Karpas-422 (cell line): ENCODE data around the gene LYZL2. TPM values are rescaled to one million over a fixed set of nuclear protein-coding genes. Genes with fewer than 3 reads are reported as not detected.

Experiments used
- DNase-seq: peaks from one replicate; pipeline ENCODE4 v3.0.0-alpha.2; 2015
- H2AFZ ChIP-seq: fragments of 200-600 bp; sonication (generic); 2 replicates; pipeline ENCODE4 v1.6.1; 2014; ENCODE audit warnings: antibody characterized with exemption, low read length, mixed read lengths
- H3K27ac ChIP-seq: fragments of 200-600 bp; sonication (generic); 2 replicates; pipeline ENCODE4 v1.5.1; 2014; ENCODE audit warnings: mild to moderate bottlenecking, low read length, moderate library complexity
- H3K27me3 ChIP-seq: fragments of 200-600 bp; sonication (generic); 2 replicates; pipeline ENCODE4 v1.6.1; 2014; ENCODE audit warnings: low read length, mixed read lengths
- H3K36me3 ChIP-seq: fragments of 200-600 bp; sonication (generic); 2 replicates; pipeline ENCODE4 v1.6.1; 2014; ENCODE audit warnings: low read length, mixed read lengths; ENCODE audit not compliant: insufficient read depth
- H3K4me1 ChIP-seq: fragments of 200-600 bp; sonication (generic); 2 replicates; pipeline ENCODE4 v1.6.1; 2014; ENCODE audit warnings: mild to moderate bottlenecking, low read length, mixed read lengths
- H3K4me2 ChIP-seq: fragments of 200-600 bp; sonication (generic); 2 replicates; pipeline ENCODE4 v1.6.1; 2014; ENCODE audit warnings: low read length, low read depth, mild to moderate bottlenecking; ENCODE audit not compliant: poor library complexity, severe bottlenecking
- H3K4me3 ChIP-seq: fragments of 200-600 bp; sonication (generic); 2 replicates; pipeline ENCODE4 v1.5.1; 2014; ENCODE audit warnings: mild to moderate bottlenecking, antibody characterized with exemption, low read length, mixed read lengths
- H3K79me2 ChIP-seq: fragments of 200-600 bp; sonication (generic); 2 replicates; pipeline ENCODE4 v1.6.1; 2014; ENCODE audit warnings: mild to moderate bottlenecking, low read length, mixed read lengths
- H3K9ac ChIP-seq: fragments of 200-600 bp; sonication (generic); 2 replicates; pipeline ENCODE4 v1.6.0; 2014; ENCODE audit warnings: low read length
- H3K9me2 ChIP-seq: fragments of 200-600 bp; sonication (generic), shearing (Covaris generic); replicated peaks from 2 replicates; pipeline ENCODE4 v1.6.0; 2014; ENCODE audit warnings: mild to moderate bottlenecking, low read length, moderate library complexity; ENCODE audit not compliant: insufficient read depth
- H3K9me3 ChIP-seq: fragments of 300-700, 200-600 bp; sonication (generic); 2 replicates; pipeline ENCODE4 v1.6.1; 2014; ENCODE audit warnings: low read length, mixed read lengths
- H4K20me1 ChIP-seq: fragments of 200-600 bp; sonication (generic); 2 replicates; pipeline ENCODE4 v1.6.1; 2014; ENCODE audit warnings: mild to moderate bottlenecking, antibody characterized with exemption, low read length, low read depth; ENCODE audit not compliant: insufficient read depth
- total RNA-seq: library from RNA; depleted of rRNA; stranded (reverse); fragments of >200 nt; shearing (Covaris generic); gene quantifications from 2 replicates; pipeline ENCODE4 v1.2.3, GENCODE V29; 2014; ENCODE audit warnings: low replicate concordance

The LYZL2 gene
- total RNA-seq, 1 experiment from 2014 or later, result not detected

DNA sequence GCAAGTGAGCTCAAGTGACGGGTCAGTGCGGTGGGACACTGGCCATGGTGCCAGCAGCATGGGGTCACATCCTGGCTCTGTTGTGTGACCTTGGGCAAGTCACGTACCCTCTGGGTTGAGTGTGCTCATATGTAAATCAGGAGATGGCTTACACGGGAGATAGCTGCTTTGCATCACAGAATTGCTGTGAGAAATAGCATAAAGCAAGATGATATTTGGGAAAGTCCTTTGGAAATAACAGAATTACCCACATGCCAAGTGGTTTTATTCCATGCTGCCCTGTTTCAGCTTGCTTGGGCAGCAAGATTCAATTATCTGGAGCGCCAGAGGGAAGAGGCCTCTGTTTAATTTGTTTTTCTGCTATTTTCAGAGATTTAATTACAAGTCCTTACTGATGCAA is 48.9 kb downstream of the LYZL2 start:
- Histone ChIP-seq H2AFZ (peak overlapping the region; percentile 74), H3K27ac (no peak overlapping the region), H3K9ac (no peak overlapping the region)

DNA sequence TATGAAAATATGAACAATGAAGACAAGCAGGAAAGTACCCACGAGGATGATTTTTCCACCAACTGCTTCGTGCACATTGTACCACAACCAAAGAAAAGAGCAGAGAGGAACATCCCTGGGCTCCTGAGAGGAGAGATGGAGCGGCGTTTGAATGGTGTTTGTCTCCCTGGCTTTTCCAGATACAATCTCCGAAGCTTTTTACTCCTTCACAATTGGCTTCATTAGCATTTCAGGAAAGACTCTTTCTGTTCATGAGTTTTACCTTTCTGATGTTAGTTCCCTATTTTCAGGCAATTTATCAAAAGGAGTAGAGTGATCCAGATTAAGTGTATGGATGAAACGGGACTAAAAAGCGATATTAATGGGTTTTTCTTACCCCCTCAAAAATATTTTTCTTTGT is 49.3 kb downstream of the LYZL2 start:
- H3K9ac ChIP-seq, result no peak overlapping the region
- no peak overlapping the region for H2AFZ ChIP-seq
- no peak overlapping the region for H3K4me3 ChIP-seq
- peak overlapping the region; percentile 38 for H3K4me2 ChIP-seq
- no peak overlapping the region for H3K27ac ChIP-seq
- no peaks in the 10 kb centered on the region for H4K20me1 ChIP-seq
- H3K4me1 ChIP-seq, result peaks cover 29% of the 10 kb centered on the region
- no peaks in the 10 kb centered on the region for H3K9me2 ChIP-seq
- H3K36me3 ChIP-seq, result no peaks in the 10 kb centered on the region
- no peaks in the 10 kb centered on the region for H3K9me3 ChIP-seq
- no peak for DNase-seq
- H3K79me2 ChIP-seq, result no peaks in the 10 kb centered on the region
- no peaks in the 10 kb centered on the region for H3K27me3 ChIP-seq

More for the DNA sequence above, 48.9 kb downstream of the LYZL2 start:
- H3K4me3 ChIP-seq, result no peak overlapping the region
- no peaks in the 10 kb centered on the region for H3K27me3 ChIP-seq
- H3K4me2 ChIP-seq, result peak overlapping the region; percentile 38
- DNase-seq, result no peak
- no peaks in the 10 kb centered on the region for H3K9me2 ChIP-seq
- H3K36me3 ChIP-seq, result no peaks in the 10 kb centered on the region
- H3K4me1 ChIP-seq, result peaks cover 28% of the 10 kb centered on the region
- no peaks in the 10 kb centered on the region for H3K9me3 ChIP-seq
- H3K79me2 ChIP-seq, result no peaks in the 10 kb centered on the region
- no peaks in the 10 kb centered on the region for H4K20me1 ChIP-seq

DNA sequence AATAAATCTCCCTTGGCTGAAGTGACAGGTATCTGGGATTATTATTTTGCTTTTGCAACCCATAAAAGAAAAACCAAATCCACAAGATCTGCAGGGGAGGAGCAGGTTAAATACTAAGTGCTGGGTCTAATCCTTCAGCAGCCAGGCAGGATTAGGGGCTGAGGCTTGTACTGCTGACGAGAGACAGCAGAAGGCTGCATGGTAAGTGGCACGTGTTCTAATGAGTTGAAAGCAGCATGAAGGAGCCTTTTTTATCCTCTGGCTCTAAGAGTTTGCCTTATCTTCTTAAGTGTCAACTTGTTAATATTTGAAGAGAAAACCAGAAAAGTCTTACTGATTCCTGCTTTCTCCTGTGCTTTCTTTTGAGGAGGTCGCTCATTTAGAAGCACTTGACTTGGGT is 50.0 kb downstream of the LYZL2 start:
- peaks cover 35% of the 10 kb centered on the region for H3K4me1 ChIP-seq
- H3K27me3 ChIP-seq, result peaks cover 4% of the 10 kb centered on the region; the same call in 1 of the 2 replicates
- no peak overlapping the region for H3K4me3 ChIP-seq
- no peaks in the 10 kb centered on the region for H3K36me3 ChIP-seq
- no peak for DNase-seq
- no peaks in the 10 kb centered on the region for H3K9me2 ChIP-seq
- no peak overlapping the region for H3K27ac ChIP-seq
- H3K9me3 ChIP-seq, result no peaks in the 10 kb centered on the region
- no peaks in the 10 kb centered on the region for H3K79me2 ChIP-seq
- no peaks in the 10 kb centered on the region for H4K20me1 ChIP-seq
- H3K9ac ChIP-seq, result no peak overlapping the region
- H3K4me2 ChIP-seq, result no peak overlapping the region
- no peak overlapping the region for H2AFZ ChIP-seq

DNA sequence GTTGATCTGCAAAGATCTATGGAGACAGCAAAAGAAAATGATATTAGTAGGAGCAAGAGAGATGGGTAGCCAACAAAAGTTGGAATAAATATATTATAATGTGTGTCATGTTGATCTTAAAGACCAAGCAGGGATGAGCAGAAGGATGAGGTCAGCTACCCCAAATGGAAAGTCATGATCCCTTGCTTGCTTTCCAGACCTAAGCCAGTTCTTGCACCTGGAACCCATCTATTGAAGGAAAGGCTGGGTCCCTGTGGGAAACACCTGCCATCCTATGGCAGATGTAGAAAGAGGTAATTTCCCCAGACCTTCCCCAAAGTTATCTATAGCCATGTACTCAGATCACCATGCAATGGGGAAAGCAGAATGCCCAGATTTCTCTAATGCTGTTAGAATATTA is 52.5 kb downstream of the LYZL2 start:
- no peak overlapping the region for H3K4me3 ChIP-seq
- no peaks in the 10 kb centered on the region for H4K20me1 ChIP-seq
- H3K27ac ChIP-seq, result no peak overlapping the region
- no peak overlapping the region for H2AFZ ChIP-seq
- H3K79me2 ChIP-seq, result no peaks in the 10 kb centered on the region
- no peaks in the 10 kb centered on the region for H3K9me3 ChIP-seq
- no peak for DNase-seq
- H3K4me1 ChIP-seq, result peaks cover 39% of the 10 kb centered on the region
- H3K9ac ChIP-seq, result no peak overlapping the region
- H3K9me2 ChIP-seq, result no peaks in the 10 kb centered on the region
- H3K27me3 ChIP-seq, result peaks cover 4% of the 10 kb centered on the region; the same call in 1 of the 2 replicates
- H3K36me3 ChIP-seq, result no peaks in the 10 kb centered on the region
- H3K4me2 ChIP-seq, result no peak overlapping the region

DNA sequence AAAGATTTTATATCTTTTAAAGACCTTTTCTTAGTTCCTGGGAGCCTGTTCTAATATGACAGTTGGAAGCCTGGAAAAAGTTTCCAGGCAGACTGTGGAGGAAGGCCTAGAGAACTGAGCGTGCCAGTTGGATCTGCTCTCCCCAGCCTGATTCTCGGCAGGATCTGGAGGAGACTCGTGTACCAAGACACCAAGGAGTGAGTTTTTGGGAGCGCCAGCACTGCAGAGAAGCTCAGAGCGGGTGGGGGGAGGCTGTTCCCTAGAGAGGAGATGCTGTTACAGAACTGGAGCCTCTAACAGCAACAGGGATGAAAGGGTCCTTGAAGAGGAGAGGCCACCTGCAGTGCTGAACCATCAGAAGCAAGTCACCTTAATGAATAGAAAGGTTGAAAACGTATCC is 52.9 kb downstream of the LYZL2 start:
- DNase-seq, result no peak
- Histone ChIP-seq H3K9me2 (no peaks in the 10 kb centered on the region), H3K4me2 (no peak overlapping the region), H3K9me3 (no peaks in the 10 kb centered on the region), H2AFZ (no peak overlapping the region), H3K36me3 (no peaks in the 10 kb centered on the region), H3K27me3 (peaks cover 4% of the 10 kb centered on the region; the same call in 1 of the 2 replicates), H4K20me1 (no peaks in the 10 kb centered on the region), H3K79me2 (no peaks in the 10 kb centered on the region), H3K27ac (no peak overlapping the region), H3K4me3 (no peak overlapping the region), H3K9ac (no peak overlapping the region), H3K4me1 (peaks cover 39% of the 10 kb centered on the region)

DNA sequence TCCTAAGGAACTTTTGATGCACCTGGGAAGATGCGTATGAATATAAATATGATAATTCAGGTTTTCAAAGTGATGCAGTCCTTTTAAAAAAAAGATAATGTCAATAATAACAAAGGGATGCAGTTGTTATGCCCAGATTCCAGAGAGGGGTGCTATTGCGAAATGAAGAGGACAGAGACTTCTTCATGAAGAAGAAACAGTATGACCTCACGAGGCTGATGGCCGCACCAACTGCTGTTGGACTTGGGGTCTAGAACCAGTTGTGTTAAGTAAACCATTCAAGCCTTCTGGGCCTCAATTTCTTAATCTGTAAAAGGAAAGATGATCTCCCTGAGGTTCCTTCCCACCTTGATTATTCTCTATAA is 55.1 kb downstream of the LYZL2 start:
- H3K4me1 ChIP-seq, result peaks cover 21% of the 10 kb centered on the region
- no peak overlapping the region for H3K4me3 ChIP-seq
- H3K36me3 ChIP-seq, result no peaks in the 10 kb centered on the region
- no peak overlapping the region for H2AFZ ChIP-seq
- H3K9ac ChIP-seq, result no peak overlapping the region
- H3K9me2 ChIP-seq, result no peaks in the 10 kb centered on the region
- H3K79me2 ChIP-seq, result no peaks in the 10 kb centered on the region
- peaks cover 4% of the 10 kb centered on the region; the same call in 1 of the 2 replicates for H3K27me3 ChIP-seq
- no peak overlapping the region for H3K27ac ChIP-seq
- no peak for DNase-seq
- no peaks in the 10 kb centered on the region for H3K9me3 ChIP-seq
- no peaks in the 10 kb centered on the region for H4K20me1 ChIP-seq
- H3K4me2 ChIP-seq, result peak overlapping the region; percentile 9

DNA sequence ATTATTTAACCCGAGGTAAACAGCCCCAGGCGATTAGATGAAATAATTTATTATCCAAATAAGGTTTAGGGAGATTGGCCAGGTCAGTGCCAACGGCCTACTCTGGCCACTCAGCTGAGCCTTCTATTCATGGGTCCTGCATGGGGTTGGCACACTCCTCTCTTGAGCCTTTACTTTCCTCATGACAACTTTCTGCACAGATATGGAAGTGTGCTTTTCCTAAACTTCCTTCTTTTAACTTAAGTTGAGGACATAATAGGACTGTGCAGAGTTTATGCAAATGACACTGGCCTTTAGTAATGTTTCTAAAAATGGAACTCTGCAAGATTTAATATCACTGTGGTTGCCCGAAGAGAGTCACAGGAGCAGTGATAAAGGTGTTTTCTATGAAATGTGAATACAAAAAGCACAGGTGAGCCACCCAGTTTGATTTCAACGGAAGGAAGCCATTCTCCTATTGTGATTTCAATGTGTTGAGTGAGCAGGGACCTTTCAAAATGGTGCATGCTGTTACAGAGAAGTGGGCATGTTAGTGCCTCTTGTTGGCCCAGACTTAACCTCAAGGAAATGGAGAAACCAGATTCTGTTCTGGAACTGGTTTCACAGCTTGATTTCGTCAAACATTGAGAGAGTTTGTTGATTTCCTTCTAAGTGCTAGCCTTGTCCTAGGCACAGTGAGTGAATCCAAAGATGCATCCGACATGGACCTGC is 55.7 kb downstream of the LYZL2 start:
- peaks cover 4% of the 10 kb centered on the region; the same call in 1 of the 2 replicates for H3K27me3 ChIP-seq
- no peaks in the 10 kb centered on the region for H3K9me2 ChIP-seq
- H3K9me3 ChIP-seq, result no peaks in the 10 kb centered on the region
- H3K4me1 ChIP-seq, result peaks cover 18% of the 10 kb centered on the region
- no peaks in the 10 kb centered on the region for H4K20me1 ChIP-seq
- H3K36me3 ChIP-seq, result no peaks in the 10 kb centered on the region
- H3K27ac ChIP-seq, result no peak overlapping the region
- H3K4me2 ChIP-seq, result peak overlapping the region; percentile 9
- H3K79me2 ChIP-seq, result no peaks in the 10 kb centered on the region
- no peak overlapping the region for H3K4me3 ChIP-seq
- no peak overlapping the region for H2AFZ ChIP-seq
- no peak overlapping the region for H3K9ac ChIP-seq
- no peak for DNase-seq

DNA sequence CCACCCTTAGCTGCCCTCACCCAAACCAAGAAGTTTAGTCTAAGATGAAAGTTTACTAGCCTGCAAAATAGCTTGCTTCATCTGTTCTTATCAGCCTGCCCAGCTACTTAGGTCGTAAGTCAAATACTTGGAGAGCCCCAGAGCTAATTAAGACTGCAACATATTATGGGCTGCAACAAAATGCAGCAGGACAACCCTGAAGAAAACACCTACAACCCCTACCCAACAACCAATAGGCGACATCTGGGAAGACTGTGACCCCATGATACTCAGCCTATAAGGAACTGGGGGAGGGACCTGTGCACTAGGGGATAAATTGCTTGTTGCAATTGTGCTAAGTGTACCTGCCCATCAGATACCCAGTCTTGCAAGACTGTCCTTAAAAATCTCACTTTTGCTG is 64.1 kb downstream of the LYZL2 start:
- Histone ChIP-seq H3K9me2 (no peaks in the 10 kb centered on the region), H3K27ac (no peak overlapping the region), H3K9ac (no peak overlapping the region), H3K9me3 (no peaks in the 10 kb centered on the region), H4K20me1 (no peaks in the 10 kb centered on the region), H2AFZ (no peak overlapping the region), H3K4me3 (no peak overlapping the region), H3K79me2 (no peaks in the 10 kb centered on the region), H3K27me3 (no peaks in the 10 kb centered on the region), H3K36me3 (no peaks in the 10 kb centered on the region), H3K4me2 (no peak overlapping the region), H3K4me1 (peaks cover 4% of the 10 kb centered on the region)
- DNase-seq, result no peak
